Measurements from ENCODE around the gene MOSMO.
"Not testable (repeated sequence)": the region's sequence is repeated elsewhere in the genome, so short reads cannot be mapped to it uniquely, and the experiment has no call there.

The MOSMO gene

DNA sequence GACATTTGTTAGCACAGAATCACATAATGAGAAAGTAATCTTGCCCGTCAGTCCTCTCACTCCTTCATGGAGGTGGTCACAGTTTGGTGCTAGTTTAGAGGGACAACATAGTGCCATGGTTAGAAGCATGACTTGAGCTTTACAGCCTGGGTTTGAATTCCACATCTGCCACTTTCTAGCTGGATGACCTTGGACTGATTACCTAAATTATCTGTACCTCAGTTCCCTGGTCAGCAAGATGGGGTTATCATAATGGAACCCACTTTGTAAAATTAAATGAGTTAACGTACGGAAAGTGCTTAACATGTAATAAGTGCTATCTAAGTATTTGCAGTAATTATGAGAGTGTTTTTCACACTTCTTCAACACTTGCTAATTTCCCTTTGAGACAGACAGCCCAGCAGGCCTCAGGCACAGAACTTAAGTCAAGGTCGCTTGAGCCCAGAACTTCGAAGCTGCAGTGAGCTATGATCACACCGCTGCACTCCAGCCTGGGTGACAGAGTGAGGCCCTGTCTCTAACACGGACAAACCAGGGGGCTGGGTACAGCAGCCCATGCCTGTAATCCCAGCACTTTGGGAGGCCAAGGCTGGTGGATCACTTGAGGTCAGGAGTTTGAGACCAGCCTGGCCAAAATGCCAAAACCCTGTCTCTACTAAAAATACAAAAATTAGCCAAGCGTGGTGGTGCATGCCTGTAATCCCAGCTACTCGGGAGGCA lies 91.5 kb downstream of the MOSMO start:
- Histone ChIP-seq H3K27me3 (ENCODE audit: control insufficient read depth, insufficient read depth, low read length) (no peaks in the 10 kb centered on the region), H3K36me3 (ENCODE audit: insufficient read depth, low read length) (no peaks in the 10 kb centered on the region), H3K4me1 (ENCODE audit: control insufficient read depth, insufficient read depth, low read length) (no peaks in the 10 kb centered on the region), H3K9ac (ENCODE audit: low read depth, low read length) (no peak overlapping the region), H3K9me3 (replicated peaks; ENCODE audit: low read length) (no peaks in the 10 kb centered on the region), H3K4me3 (ENCODE audit: low read length) (no peak overlapping the region), H3K4me2 (ENCODE audit: low read length) (no peak overlapping the region)

GRCh38 chr16:22103441-22103840 lies 95.5 kb downstream of the MOSMO start:
- Histone ChIP-seq H3K9ac (ENCODE audit: low read depth, low read length) (no peak overlapping the region), H3K27me3 (ENCODE audit: control insufficient read depth, insufficient read depth, low read length) (peaks cover 29% of the 10 kb centered on the region), H3K36me3 (ENCODE audit: insufficient read depth, low read length) (no peaks in the 10 kb centered on the region), H3K9me3 (replicated peaks; ENCODE audit: low read length) (no peaks in the 10 kb centered on the region), H3K4me3 (ENCODE audit: low read length) (no peak overlapping the region), H3K4me1 (ENCODE audit: control insufficient read depth, insufficient read depth, low read length) (no peaks in the 10 kb centered on the region), H3K4me2 (ENCODE audit: low read length) (no peak overlapping the region)

DNA sequence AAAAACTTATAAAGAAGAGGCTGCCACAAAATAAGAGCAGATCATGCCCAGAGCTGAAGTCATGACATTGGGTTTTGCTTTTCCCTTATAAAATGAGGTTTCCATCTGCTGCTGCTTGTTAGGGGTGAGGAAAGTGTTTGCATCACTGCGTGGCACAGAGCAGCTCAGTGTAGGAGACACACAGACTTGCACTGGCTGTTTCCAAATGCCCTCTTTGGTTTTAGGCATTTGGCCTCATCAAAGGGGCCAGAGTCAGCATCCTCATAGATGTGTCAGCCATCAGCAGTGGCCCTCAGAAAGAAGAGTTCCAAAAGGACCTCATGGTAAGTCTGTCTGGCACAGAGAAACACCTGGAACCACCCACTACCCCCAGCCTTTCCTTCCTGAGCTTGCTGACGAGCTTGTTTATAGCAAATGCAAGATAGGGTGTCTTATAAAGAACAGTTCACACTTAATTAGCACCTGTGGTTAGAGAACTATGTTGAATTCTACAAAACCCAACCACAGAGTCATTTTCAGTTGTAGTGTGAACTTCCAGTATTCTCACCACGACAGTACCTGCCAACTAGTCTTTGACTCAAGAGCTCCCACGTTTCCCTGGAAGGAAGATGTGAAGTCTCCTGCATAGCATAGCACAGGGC lies 101.5 kb downstream of the MOSMO start:
- no peak overlapping the region for H3K4me2 ChIP-seq (ENCODE audit: low read length)
- H3K4me3 ChIP-seq (ENCODE audit: low read length) = no peak overlapping the region
- no peak overlapping the region for H3K9ac ChIP-seq (ENCODE audit: low read depth, low read length)
- no peaks in the 10 kb centered on the region for H3K36me3 ChIP-seq (ENCODE audit: insufficient read depth, low read length)
- H3K4me1 ChIP-seq (ENCODE audit: control insufficient read depth, insufficient read depth, low read length) = no peaks in the 10 kb centered on the region
- H3K9me3 ChIP-seq (replicated peaks; ENCODE audit: low read length) = no peaks in the 10 kb centered on the region
- H3K27me3 ChIP-seq (ENCODE audit: control insufficient read depth, insufficient read depth, low read length) = peaks cover 53% of the 10 kb centered on the region

GRCh38 chr16:22111629-22112028 lies 103.7 kb downstream of the MOSMO start:
- H3K4me3 ChIP-seq (ENCODE audit: low read length) = not testable (repeated sequence)

GRCh38 chr16:22116095-22116700 lies 108.3 kb downstream of the MOSMO start:
- no peaks in the 10 kb centered on the region for H3K4me1 ChIP-seq (ENCODE audit: control insufficient read depth, insufficient read depth, low read length)
- no peaks in the 10 kb centered on the region for H3K9me3 ChIP-seq (replicated peaks; ENCODE audit: low read length)
- H3K4me2 ChIP-seq (ENCODE audit: low read length) = no peak overlapping the region
- peaks cover under 1% of the 10 kb centered on the region for H3K27me3 ChIP-seq (ENCODE audit: control insufficient read depth, insufficient read depth, low read length)
- H3K36me3 ChIP-seq (ENCODE audit: insufficient read depth, low read length) = no peaks in the 10 kb centered on the region
- no peak overlapping the region for H3K9ac ChIP-seq (ENCODE audit: low read depth, low read length)
- no peak overlapping the region for H3K4me3 ChIP-seq (ENCODE audit: low read length)

More at GRCh38 chr16:22111629-22112028, 103.7 kb downstream of the MOSMO start:
- not testable (repeated sequence) for H3K4me1 ChIP-seq (ENCODE audit: control insufficient read depth, insufficient read depth, low read length); H3K4me2 ChIP-seq (ENCODE audit: low read length); H3K9ac ChIP-seq (ENCODE audit: low read depth, low read length); H3K36me3 ChIP-seq (ENCODE audit: insufficient read depth, low read length); H3K9me3 ChIP-seq (replicated peaks; ENCODE audit: low read length)
- peaks cover 42% of the 10 kb centered on the region for H3K27me3 ChIP-seq (ENCODE audit: control insufficient read depth, insufficient read depth, low read length)

DNA sequence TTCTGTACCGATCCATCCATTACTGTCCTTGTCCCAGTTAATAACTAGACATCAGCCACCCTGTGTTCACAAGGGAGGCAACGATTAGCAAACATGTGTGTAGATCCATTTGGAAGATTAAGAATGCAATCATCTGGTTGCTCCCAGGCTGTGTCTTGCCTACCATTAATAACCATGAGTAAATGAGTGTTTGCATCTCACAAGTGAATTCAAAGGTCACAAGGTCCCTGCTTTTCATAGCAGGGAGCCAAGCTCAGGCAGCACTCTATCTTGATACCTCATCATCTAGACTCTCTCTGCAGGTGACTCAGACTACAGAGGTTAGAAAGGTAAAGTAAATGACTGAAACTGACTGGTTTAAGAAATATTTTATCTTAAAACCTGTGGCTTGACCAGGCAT lies 109.7 kb downstream of the MOSMO start:
- Histone ChIP-seq H3K9me3 (replicated peaks; ENCODE audit: low read length) (no peaks in the 10 kb centered on the region), H3K4me2 (ENCODE audit: low read length) (no peak overlapping the region), H3K27me3 (ENCODE audit: control insufficient read depth, insufficient read depth, low read length) (peaks cover 7% of the 10 kb centered on the region), H3K4me3 (ENCODE audit: low read length) (no peak overlapping the region), H3K9ac (ENCODE audit: low read depth, low read length) (no peak overlapping the region), H3K4me1 (ENCODE audit: control insufficient read depth, insufficient read depth, low read length) (no peaks in the 10 kb centered on the region), H3K36me3 (ENCODE audit: insufficient read depth, low read length) (no peaks in the 10 kb centered on the region)

- Histone ChIP-seq H3K4me2 (ENCODE audit: low read length) (no peak overlapping the region), H3K4me1 (ENCODE audit: control insufficient read depth, insufficient read depth, low read length) (no peaks in the 10 kb centered on the region), H3K4me3 (ENCODE audit: low read length) (no peak overlapping the region), H3K9ac (ENCODE audit: low read depth, low read length) (no peak overlapping the region), H3K9me3 (replicated peaks; ENCODE audit: low read length) (no peaks in the 10 kb centered on the region), H3K27me3 (ENCODE audit: control insufficient read depth, insufficient read depth, low read length) (peaks cover 7% of the 10 kb centered on the region), H3K36me3 (ENCODE audit: insufficient read depth, low read length) (no peaks in the 10 kb centered on the region)
Measured at GRCh38 chr16:22120440-22120839, 112.5 kb downstream of the MOSMO start.

GRCh38 chr16:22122239-22122638 lies 114.3 kb downstream of the MOSMO start:
- no peak overlapping the region for H3K4me2 ChIP-seq (ENCODE audit: low read length)
- no peaks in the 10 kb centered on the region for H3K9me3 ChIP-seq (replicated peaks; ENCODE audit: low read length)
- H3K9ac ChIP-seq (ENCODE audit: low read depth, low read length) = no peak overlapping the region
- peaks cover 10% of the 10 kb centered on the region for H3K27me3 ChIP-seq (ENCODE audit: control insufficient read depth, insufficient read depth, low read length)
- H3K4me1 ChIP-seq (ENCODE audit: control insufficient read depth, insufficient read depth, low read length) = no peaks in the 10 kb centered on the region
- no peaks in the 10 kb centered on the region for H3K36me3 ChIP-seq (ENCODE audit: insufficient read depth, low read length)
- H3K4me3 ChIP-seq (ENCODE audit: low read length) = no peak overlapping the region

DNA sequence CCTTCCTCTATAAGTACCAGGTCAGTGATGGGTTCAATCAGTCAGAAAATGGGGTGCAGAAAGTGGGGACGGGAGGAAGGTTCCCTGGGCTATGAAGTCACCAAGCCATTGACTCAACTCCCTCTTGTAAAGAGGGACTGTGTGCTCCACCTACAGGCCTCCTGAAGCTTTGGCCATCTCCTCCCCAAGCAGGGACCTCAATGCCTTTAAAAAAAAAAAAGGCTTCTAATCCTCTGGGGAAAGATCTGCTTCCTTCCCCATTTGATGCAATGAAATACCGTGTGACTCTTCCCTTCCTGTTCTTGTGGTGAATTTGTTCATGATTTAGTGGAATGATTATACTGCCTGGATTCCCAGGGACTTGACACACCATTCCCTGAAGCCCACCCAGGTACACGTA lies 115.2 kb downstream of the MOSMO start:
- no peaks in the 10 kb centered on the region for H3K9me3 ChIP-seq (replicated peaks; ENCODE audit: low read length)
- peaks cover 12% of the 10 kb centered on the region for H3K27me3 ChIP-seq (ENCODE audit: control insufficient read depth, insufficient read depth, low read length)
- H3K4me1 ChIP-seq (ENCODE audit: control insufficient read depth, insufficient read depth, low read length) = no peaks in the 10 kb centered on the region
- H3K9ac ChIP-seq (ENCODE audit: low read depth, low read length) = no peak overlapping the region
- no peaks in the 10 kb centered on the region for H3K36me3 ChIP-seq (ENCODE audit: insufficient read depth, low read length)
- no peak overlapping the region for H3K4me2 ChIP-seq (ENCODE audit: low read length)
- no peak overlapping the region for H3K4me3 ChIP-seq (ENCODE audit: low read length)

DNA sequence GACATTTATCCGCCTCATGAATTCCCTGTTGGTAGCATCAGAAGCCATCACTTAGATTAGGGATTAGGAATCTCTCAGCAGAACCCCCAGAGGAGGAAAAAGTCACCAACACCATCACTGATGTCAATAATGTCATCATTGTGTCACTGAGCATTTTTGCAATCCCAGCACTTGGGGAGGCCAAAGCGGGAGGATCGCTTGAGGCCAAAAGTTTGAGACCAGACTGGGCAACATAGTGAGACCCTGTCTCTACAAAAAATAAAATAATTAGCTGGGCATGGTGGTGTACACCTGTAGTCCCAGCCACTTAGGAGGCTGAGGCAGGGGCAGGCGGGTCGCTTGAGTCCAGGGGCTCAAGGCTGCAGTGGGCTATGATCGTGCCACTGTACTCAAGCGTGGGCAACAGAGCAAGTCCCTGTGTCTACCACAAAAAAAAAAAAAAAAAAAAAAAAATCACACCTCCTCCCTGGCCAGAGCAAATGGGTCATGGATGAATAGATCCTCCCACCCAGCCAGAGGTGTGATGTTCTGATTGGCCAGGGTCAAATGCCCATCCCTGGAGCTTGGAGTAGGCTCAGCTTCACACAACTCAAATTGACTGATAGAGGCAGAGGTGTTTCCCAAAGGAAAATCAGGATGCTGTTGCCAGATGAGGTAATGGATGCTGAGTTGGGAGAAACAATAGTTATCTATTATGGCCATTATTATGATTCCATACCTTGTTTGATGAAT lies 116.0 kb downstream of the MOSMO start:
- Histone ChIP-seq H3K27me3 (ENCODE audit: control insufficient read depth, insufficient read depth, low read length) (peaks cover 14% of the 10 kb centered on the region), H3K4me2 (ENCODE audit: low read length) (no peak overlapping the region), H3K4me3 (ENCODE audit: low read length) (no peak overlapping the region), H3K4me1 (ENCODE audit: control insufficient read depth, insufficient read depth, low read length) (no peaks in the 10 kb centered on the region), H3K9me3 (replicated peaks; ENCODE audit: low read length) (no peaks in the 10 kb centered on the region), H3K36me3 (ENCODE audit: insufficient read depth, low read length) (no peaks in the 10 kb centered on the region), H3K9ac (ENCODE audit: low read depth, low read length) (no peak overlapping the region)

GRCh38 chr16:22124583-22125284 lies 116.8 kb downstream of the MOSMO start:
- Histone ChIP-seq H3K9ac (ENCODE audit: low read depth, low read length) (no peak overlapping the region), H3K27me3 (ENCODE audit: control insufficient read depth, insufficient read depth, low read length) (peaks cover 14% of the 10 kb centered on the region), H3K4me1 (ENCODE audit: control insufficient read depth, insufficient read depth, low read length) (no peaks in the 10 kb centered on the region)

More at GRCh38 chr16:22124583-22125284, 116.8 kb downstream of the MOSMO start:
- no peaks in the 10 kb centered on the region for H3K9me3 ChIP-seq (replicated peaks; ENCODE audit: low read length)
- no peak overlapping the region for H3K4me3 ChIP-seq (ENCODE audit: low read length)
- no peaks in the 10 kb centered on the region for H3K36me3 ChIP-seq (ENCODE audit: insufficient read depth, low read length)
- no peak overlapping the region for H3K4me2 ChIP-seq (ENCODE audit: low read length)

Data from skeletal muscle satellite cell (primary cell).